Choroid plexus epithelial cell (primary cell): ENCODE data around the gene WDR26.

ENCODE experiments used
- DNase-seq: peaks from one replicate; pipeline ENCODE4 v3.0.0-alpha.2; 2010; ENCODE audit warnings: low read depth
- H3K4me3 ChIP-seq: 2 replicates; pipeline ENCODE4 v1.5.1; 2011; ENCODE audit warnings: low read depth, mild to moderate bottlenecking, control low read depth, low read length, moderate library complexity
- TF ChIP-seq, protein P1 (sequence below): conservative IDR thresholded peaks from 2 replicates; pipeline ENCODE4 v1.5.1; 2011; ENCODE audit warnings: low read depth, mild to moderate bottlenecking, control low read depth, inconsistent platforms, low read length, moderate library complexity

WDR26 gene

DNA sequence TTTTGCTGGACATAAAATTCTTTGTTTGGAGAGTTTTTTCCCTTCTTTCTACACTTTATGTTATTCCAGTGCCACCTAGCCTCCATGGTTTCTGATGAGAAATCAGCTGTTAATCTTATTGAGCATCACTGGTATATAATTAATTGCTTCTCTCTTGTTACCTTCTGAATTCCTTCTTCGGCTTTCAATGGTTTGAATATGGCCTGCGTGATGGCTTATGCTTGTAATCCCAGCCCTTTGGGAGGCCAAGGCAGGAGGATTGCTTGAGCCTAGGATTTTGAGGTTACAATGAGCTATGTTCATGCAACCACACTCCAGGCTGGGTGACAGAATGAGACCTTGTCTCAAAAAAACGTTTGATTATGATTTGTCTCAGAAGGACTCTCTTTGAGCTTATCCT, 90.9 kb downstream of the WDR26 start:
- TF ChIP-seq, protein P1, sequence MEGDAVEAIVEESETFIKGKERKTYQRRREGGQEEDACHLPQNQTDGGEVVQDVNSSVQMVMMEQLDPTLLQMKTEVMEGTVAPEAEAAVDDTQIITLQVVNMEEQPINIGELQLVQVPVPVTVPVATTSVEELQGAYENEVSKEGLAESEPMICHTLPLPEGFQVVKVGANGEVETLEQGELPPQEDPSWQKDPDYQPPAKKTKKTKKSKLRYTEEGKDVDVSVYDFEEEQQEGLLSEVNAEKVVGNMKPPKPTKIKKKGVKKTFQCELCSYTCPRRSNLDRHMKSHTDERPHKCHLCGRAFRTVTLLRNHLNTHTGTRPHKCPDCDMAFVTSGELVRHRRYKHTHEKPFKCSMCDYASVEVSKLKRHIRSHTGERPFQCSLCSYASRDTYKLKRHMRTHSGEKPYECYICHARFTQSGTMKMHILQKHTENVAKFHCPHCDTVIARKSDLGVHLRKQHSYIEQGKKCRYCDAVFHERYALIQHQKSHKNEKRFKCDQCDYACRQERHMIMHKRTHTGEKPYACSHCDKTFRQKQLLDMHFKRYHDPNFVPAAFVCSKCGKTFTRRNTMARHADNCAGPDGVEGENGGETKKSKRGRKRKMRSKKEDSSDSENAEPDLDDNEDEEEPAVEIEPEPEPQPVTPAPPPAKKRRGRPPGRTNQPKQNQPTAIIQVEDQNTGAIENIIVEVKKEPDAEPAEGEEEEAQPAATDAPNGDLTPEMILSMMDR = no peak
- no peak overlapping the region for H3K4me3 ChIP-seq
- DNase-seq = no peak

GRCh38 chr1:224340453-224341384, 93.9 kb downstream of the WDR26 start:
- peak; percentile 15 for DNase-seq
- H3K4me3 ChIP-seq = peak overlapping the region; percentile 66

GRCh38 chr1:224339442-224340033, 95.1 kb downstream of the WDR26 start:
- DNase-seq = no peak
- no peak overlapping the region for H3K4me3 ChIP-seq
- TF ChIP-seq, protein P1 = no peak

- DNase-seq = no peak
- TF ChIP-seq, protein P1 = no peak
- H3K4me3 ChIP-seq = no peak overlapping the region
Observed at GRCh38 chr1:224338150-224338838, 96.3 kb downstream of the WDR26 start.
